ENCODE data around the gene PHPT1.
A peak's percentile ranks its signal among the peaks of the same experiment; 100 is the strongest.
"Not testable (repeated sequence)": the region's sequence is repeated elsewhere in the genome, so short reads cannot be mapped to it uniquely, and the experiment has no call there.

PHPT1 gene

DNA sequence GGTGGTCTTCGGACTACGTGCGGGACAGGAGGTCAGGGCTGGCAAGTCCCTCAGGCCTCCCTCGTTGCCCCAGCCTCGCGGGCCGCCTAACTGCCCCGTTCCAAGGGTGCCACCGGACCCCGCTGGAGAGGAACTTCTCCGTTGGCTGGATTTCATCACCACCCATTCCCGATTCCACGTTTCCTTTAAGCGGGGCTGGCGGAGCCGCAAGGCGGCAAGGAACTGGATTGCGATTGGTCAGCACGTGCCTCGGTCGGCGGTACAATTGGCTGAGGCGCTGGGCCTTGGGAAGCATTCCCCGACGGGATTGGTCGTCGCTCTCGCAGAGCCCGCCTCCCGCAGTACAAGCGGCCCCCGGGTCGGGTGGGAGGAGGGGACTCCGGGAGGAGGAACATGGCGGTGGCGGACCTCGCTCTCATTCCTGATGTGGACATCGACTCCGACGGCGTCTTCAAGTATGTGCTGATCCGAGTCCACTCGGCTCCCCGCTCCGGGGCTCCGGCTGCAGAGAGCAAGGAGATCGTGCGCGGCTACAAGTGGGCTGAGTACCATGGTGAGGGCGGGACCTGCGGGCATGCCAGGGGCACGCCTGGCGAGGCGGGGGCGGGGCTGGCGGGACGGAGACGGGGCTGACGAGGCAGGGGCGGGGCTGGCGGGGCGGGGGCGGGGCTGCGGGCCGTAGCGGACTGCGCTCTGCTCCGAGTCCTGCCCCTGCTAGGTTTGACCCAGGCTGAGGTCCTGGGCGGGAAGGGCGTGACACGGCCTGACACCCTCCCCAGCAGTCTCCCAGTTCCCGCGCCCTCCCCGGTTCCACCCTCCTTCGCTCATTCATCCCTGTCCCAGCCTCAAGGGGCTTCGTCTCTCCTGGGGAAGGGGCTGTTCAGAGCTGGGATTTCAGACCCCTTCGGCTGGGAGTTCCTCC lies at the start of gene PHPT1:
Gene PHPT1, plus strand, starts transcription at position 372 of the 922 bp plus-strand sequence. Its CDS starts 22 bp downstream, at position 394.
- peak; percentile 95 for DNase-seq

- DNase-seq, result peak; percentile 89
Measured at GRCh38 chr9:136799854-136800657, 49.2 kb upstream of the PHPT1 start.

DNA sequence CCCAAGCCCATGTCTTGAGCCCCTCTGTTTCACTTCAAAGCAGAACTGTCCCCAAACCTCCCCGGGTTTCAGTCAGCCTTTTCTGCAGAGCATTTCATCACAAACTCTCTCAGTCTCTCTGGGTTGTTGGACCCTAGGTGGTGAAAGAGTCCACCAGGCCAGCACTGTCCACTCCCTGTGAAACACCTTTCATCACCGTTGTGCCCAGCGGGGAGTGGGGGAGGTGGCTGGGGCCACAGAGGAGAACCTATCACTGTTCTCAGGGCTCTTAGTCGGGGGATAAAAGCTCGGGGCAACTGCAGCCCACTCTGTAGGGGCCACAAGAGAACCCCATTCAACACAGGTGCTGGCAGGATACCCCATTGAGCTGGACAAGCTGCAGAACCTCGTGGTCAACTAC lies 46.9 kb upstream of the PHPT1 start:
- no peak for DNase-seq

DNA sequence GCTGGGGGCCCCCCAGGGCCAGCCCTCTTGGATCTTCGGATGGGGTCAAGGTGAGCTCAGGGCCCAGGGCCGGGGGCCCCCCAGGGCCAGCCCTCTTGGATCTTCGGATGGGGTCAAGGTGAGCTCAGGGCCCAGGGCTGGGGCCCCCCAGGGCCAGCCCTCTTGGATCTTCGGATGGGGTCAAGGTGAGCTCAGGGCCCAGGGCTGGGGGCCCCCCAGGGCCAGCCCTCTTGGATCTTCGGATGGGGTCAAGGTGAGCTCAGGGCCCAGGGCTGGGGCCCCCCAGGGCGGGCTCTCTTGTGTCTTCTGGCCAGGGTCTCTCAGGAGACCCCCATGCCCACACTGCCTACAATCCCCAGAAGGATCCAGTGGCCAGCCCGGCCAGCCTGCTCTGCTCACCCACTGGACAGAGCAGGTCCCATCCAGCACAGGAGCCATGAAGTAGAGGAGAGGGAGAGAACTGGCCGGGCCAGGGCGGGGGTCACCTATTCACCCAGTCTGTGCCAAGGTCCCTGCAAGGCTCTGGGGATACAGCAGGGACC lies 46.1 kb upstream of the PHPT1 start:
- DNase-seq, result not testable (repeated sequence)

- no peak for DNase-seq
Measured at GRCh38 chr9:136803551-136804508, 45.4 kb upstream of the PHPT1 start.

DNA sequence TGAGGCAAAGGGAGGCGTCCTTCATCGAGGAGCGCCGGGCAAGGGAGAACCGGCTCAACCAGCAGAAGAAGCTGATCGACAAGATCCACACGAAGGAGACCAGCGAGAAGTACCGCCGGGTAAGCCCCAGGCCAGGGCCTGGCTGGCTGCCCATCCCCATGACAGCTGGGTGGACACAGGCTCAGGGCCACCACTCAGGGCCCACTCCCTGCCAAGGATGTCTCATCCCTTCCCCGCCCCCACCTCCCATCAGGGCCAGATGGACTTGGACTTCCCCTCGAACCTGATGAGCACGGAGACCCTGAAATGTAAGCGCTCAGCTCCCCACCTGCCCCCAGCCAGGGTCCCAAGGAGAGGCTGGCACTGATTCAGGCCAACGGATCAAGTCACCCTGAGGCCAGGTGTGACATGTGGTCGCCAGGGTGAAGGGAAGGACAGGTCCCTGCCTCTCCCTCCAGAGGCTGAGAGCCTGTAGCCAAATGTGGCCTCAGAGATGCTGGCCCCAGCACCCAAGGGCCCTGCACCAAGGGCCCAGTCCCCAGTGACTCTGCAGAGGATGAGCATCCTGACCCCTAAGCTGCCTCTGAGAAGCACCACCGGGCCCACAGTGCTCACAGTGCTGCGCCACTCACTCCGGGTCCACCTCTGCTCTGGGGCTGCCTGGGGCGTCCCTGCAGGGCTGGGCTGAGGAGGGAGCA lies 44.6 kb upstream of the PHPT1 start:
- DNase-seq, result no peak

DNA sequence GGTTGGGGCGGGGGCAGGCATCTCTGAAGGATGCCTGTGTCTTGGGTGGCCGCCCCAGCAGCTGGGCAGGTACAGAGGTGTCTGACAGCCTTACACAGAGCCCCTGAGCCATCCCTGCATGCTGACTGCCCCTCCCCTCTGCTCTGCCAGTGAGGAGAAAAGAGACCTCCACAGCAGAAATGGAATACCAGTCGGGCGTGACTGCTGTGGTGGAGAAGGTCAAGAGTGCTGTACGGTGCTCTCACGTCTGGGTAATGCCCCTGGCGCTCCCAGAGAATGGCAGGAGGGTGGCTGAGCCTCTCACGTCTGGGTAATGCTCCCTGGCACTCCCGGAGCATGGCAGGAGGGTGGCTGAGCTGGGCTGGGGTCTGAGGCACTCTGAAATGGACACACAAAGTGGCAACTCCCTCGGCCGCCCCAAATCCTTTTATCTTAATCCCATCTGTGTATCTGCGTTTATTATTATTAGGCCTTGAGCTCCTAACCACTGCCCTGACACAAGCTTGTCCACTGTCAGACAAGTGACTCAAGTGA lies 43.9 kb upstream of the PHPT1 start:
- DNase-seq, result no peak

- DNase-seq, result no peak
Measured at GRCh38 chr9:136806067-136806466, 43.1 kb upstream of the PHPT1 start.

GRCh38 chr9:136806631-136807201 lies 42.5 kb upstream of the PHPT1 start:
- DNase-seq, result no peak

- DNase-seq, result peak; percentile 81
Measured at GRCh38 chr9:136807281-136808074, 41.7 kb upstream of the PHPT1 start, which contains the start of gene RABL6. Gene RABL6, plus strand, starts transcription at chr9:136807948. Its CDS starts 249 bp downstream, at chr9:136808197.

GRCh38 chr9:136808075-136808805 lies 41.0 kb upstream of the PHPT1 start:
- peak; percentile 60 for DNase-seq

GRCh38 chr9:136808806-136809158 lies 40.4 kb upstream of the PHPT1 start:
- no peak for DNase-seq

DNA sequence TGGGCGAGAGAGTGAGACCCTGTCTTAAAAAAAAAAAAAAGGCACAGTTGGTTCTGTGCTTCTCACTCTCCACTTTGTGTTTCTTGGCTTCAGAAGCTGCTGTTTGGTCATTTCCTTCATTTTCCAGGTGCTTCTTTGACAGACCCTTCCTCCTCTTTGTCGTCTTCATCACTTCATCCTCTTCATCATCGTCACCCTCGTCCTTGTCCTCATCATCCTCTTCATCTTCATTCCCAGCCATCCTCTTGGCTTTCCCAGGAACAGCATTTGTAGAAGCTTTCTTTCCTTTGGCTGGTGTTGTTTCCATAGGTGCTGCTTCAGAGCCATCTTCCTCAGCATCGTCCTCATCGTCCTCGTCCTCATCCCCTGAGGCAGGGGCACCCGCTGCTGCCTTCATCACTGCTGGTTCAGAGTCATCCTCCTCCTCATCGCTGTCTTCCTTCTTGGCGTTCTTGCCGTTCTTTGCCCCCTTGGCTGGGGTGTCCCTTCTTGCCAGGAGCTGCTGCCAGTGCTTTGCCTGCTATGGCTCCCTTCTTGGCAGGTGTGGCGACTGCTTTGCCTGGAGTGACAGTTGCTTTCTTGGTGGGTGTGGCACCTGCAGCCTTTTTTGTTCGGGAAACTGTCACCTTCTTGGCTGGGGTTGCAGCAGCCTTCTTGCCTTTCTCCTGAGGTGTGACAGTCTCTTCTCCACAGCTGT lies 34.3 kb upstream of the PHPT1 start:
- no peak for DNase-seq

GRCh38 chr9:136815422-136815782 lies 33.8 kb upstream of the PHPT1 start:
- DNase-seq, result no peak

- no peak for DNase-seq
Measured at GRCh38 chr9:136820971-136821825, 28.0 kb upstream of the PHPT1 start.

- DNase-seq, result no peak
Measured at GRCh38 chr9:136821826-136822544, 27.2 kb upstream of the PHPT1 start.

All from stimulated activated CD4-positive, alpha-beta T cell treated with anti-CD3 and anti-CD28 coated beads, Interleukin-4, amount 100 ng/mL, for 1 hour (primary cell).